NT2/D1 (cell line): Measurements from ENCODE around the gene MACF1.
"Not testable (repeated sequence)": the region's sequence is repeated elsewhere in the genome, so short reads cannot be mapped to it uniquely, and the experiment has no call there.

Experiments
- DNase-seq: peaks from one replicate; pipeline ENCODE4 v3.0.0-alpha.2; 2011; ENCODE audit warnings: low read depth, low spot score
- H3K27me3 ChIP-seq: 2 replicates; pipeline ENCODE4 v1.6.0; 2011; ENCODE audit warnings: mild to moderate bottlenecking; ENCODE audit not compliant: insufficient read length, insufficient read depth
- H3K36me3 ChIP-seq: 2 replicates; pipeline ENCODE4 v1.6.1; 2011; ENCODE audit warnings: mild to moderate bottlenecking, low read length, mixed read lengths; ENCODE audit not compliant: insufficient read depth, insufficient read length
- H3K4me1 ChIP-seq: 2 replicates; pipeline ENCODE4 v1.5.1; 2011; ENCODE audit not compliant: insufficient read depth, insufficient read length
- H3K4me3 ChIP-seq: 2 replicates; pipeline ENCODE4 v1.5.1; 2011; ENCODE audit warnings: low read depth; ENCODE audit not compliant: insufficient read length
- H3K9ac ChIP-seq: 2 replicates; pipeline ENCODE4 v1.6.0; 2011; ENCODE audit warnings: low read depth; ENCODE audit not compliant: insufficient read length
- H3K9me3 ChIP-seq: 2 replicates; pipeline ENCODE4 v1.5.1; 2011; ENCODE audit warnings: mild to moderate bottlenecking, low read length; ENCODE audit not compliant: insufficient read depth
- SUZ12 ChIP-seq: IDR thresholded peaks from 2 replicates; pipeline ENCODE4 v1.6.1; 2011; ENCODE audit not compliant: insufficient read length, insufficient read depth; ENCODE audit errors: extremely low read depth
- YY1 ChIP-seq: IDR thresholded peaks from 2 replicates; pipeline ENCODE4 v1.6.1; 2011; ENCODE audit not compliant: insufficient read length, insufficient read depth
- ZNF274 ChIP-seq: IDR thresholded peaks from 2 replicates; pipeline ENCODE4 v1.6.1; 2011; ENCODE audit warnings: mild to moderate bottlenecking, low read depth, low read length

MACF1 gene

GRCh38 chr1:39470040-39470439 lies 265.5 kb downstream of the MACF1 start:
- no peak for DNase-seq
- H3K9ac ChIP-seq, result no peak overlapping the region
- no peak overlapping the region for H3K4me3 ChIP-seq
- TF ChIP-seq YY1, result no peak
- TF ChIP-seq SUZ12, result no peak
- no peak for TF ChIP-seq ZNF274
- peaks cover 93% of the 10 kb centered on the region for H3K36me3 ChIP-seq
- no peaks in the 10 kb centered on the region for H3K27me3 ChIP-seq
- H3K4me1 ChIP-seq, result no peaks in the 10 kb centered on the region
- no peaks in the 10 kb centered on the region for H3K9me3 ChIP-seq

GRCh38 chr1:39472826-39473225 lies 268.3 kb downstream of the MACF1 start:
- H3K4me3 ChIP-seq, result no peak overlapping the region
- H3K9ac ChIP-seq, result no peak overlapping the region
- DNase-seq, result no peak
- H3K27me3 ChIP-seq, result no peaks in the 10 kb centered on the region
- no peaks in the 10 kb centered on the region for H3K4me1 ChIP-seq
- H3K36me3 ChIP-seq, result peaks cover 82% of the 10 kb centered on the region
- H3K9me3 ChIP-seq, result no peaks in the 10 kb centered on the region
- TF ChIP-seq YY1 (no peak), ZNF274 (no peak)

GRCh38 chr1:39473324-39473723 lies 268.8 kb downstream of the MACF1 start:
- peaks cover 80% of the 10 kb centered on the region for H3K36me3 ChIP-seq
- H3K4me1 ChIP-seq, result no peaks in the 10 kb centered on the region
- DNase-seq, result no peak
- H3K27me3 ChIP-seq, result no peaks in the 10 kb centered on the region
- no peak for TF ChIP-seq SUZ12
- no peak for TF ChIP-seq YY1
- no peak for TF ChIP-seq ZNF274
- H3K9me3 ChIP-seq, result no peaks in the 10 kb centered on the region
- no peak overlapping the region for H3K4me3 ChIP-seq
- no peak overlapping the region for H3K9ac ChIP-seq

- no peak for DNase-seq
- Histone ChIP-seq H3K4me3 (no peak overlapping the region), H3K4me1 (no peaks in the 10 kb centered on the region), H3K9me3 (no peaks in the 10 kb centered on the region), H3K9ac (no peak overlapping the region), H3K27me3 (no peaks in the 10 kb centered on the region), H3K36me3 (peaks cover 78% of the 10 kb centered on the region)
- TF ChIP-seq SUZ12 (no peak), ZNF274 (no peak), YY1 (no peak)
These were observed 270.3 kb downstream of the MACF1 start for GRCh38 chr1:39474810-39475209.

GRCh38 chr1:39475551-39475950 lies 271.1 kb downstream of the MACF1 start:
- peaks cover 78% of the 10 kb centered on the region for H3K36me3 ChIP-seq
- not testable (repeated sequence) for DNase-seq, H3K9me3 ChIP-seq, H3K4me1 ChIP-seq, H3K27me3 ChIP-seq, H3K4me3 ChIP-seq, H3K9ac ChIP-seq

- Histone ChIP-seq H3K4me1 (no peaks in the 10 kb centered on the region), H3K4me3 (no peak overlapping the region)
These were observed 273.8 kb downstream of the MACF1 start for GRCh38 chr1:39478126-39478915.

GRCh38 chr1:39481289-39481688 lies 276.8 kb downstream of the MACF1 start:
- Histone ChIP-seq H3K4me3 (no peak overlapping the region), H3K9ac (no peak overlapping the region), H3K36me3 (peaks cover 79% of the 10 kb centered on the region), H3K27me3 (no peaks in the 10 kb centered on the region), H3K4me1 (no peaks in the 10 kb centered on the region), H3K9me3 (no peaks in the 10 kb centered on the region)
- TF ChIP-seq ZNF274 (no peak), SUZ12 (no peak), YY1 (no peak)
- DNase-seq, result no peak

More at GRCh38 chr1:39478126-39478915, 273.8 kb downstream of the MACF1 start:
- H3K9me3 ChIP-seq, result no peaks in the 10 kb centered on the region
- TF ChIP-seq SUZ12 (no peak), ZNF274 (no peak), YY1 (no peak)
- H3K27me3 ChIP-seq, result no peaks in the 10 kb centered on the region
- DNase-seq, result no peak
- H3K9ac ChIP-seq, result no peak overlapping the region
- peaks cover 71% of the 10 kb centered on the region for H3K36me3 ChIP-seq

GRCh38 chr1:39483276-39483675 lies 278.8 kb downstream of the MACF1 start:
- no peak for DNase-seq
- Histone ChIP-seq H3K9me3 (no peaks in the 10 kb centered on the region), H3K27me3 (peaks cover 2% of the 10 kb centered on the region), H3K9ac (no peak overlapping the region), H3K4me1 (no peaks in the 10 kb centered on the region), H3K36me3 (peaks cover 83% of the 10 kb centered on the region), H3K4me3 (no peak overlapping the region)
- TF ChIP-seq SUZ12, result no peak
- TF ChIP-seq YY1, result no peak
- no peak for TF ChIP-seq ZNF274
